Right lobe of liver (tissue), 4 donors: ENCODE results near the gene DYNC2H1.

Source experiments
- POLR2A ChIP-seq: fragments of 450-650 bp; IDR thresholded peaks from one replicate; pipeline ENCODE4 v1.6.1; 2017; ENCODE audit warnings: antibody characterized with exemption, mild to moderate bottlenecking
- TF ChIP-seq, protein P1 (sequence below), 4 donors: fragments of 200-600 bp in 3 of 4; fragments of 450-650 bp in 1 of 4; IDR thresholded peaks; one replicate each; pipeline versions ENCODE4 v1.5.1 to v1.8.0; 2016 to 2022; ENCODE audit warnings: antibody characterized with exemption in 4 of 4, mild to moderate bottlenecking in 2 of 4
- donor health status: DM: no; HTN: no; CAD: no.
- donor health status: DM: no; HTN: no; CAD: no.
- donor health status: DM: no; HTN: yes; CAD: no.

- TF ChIP-seq, protein P1, sequence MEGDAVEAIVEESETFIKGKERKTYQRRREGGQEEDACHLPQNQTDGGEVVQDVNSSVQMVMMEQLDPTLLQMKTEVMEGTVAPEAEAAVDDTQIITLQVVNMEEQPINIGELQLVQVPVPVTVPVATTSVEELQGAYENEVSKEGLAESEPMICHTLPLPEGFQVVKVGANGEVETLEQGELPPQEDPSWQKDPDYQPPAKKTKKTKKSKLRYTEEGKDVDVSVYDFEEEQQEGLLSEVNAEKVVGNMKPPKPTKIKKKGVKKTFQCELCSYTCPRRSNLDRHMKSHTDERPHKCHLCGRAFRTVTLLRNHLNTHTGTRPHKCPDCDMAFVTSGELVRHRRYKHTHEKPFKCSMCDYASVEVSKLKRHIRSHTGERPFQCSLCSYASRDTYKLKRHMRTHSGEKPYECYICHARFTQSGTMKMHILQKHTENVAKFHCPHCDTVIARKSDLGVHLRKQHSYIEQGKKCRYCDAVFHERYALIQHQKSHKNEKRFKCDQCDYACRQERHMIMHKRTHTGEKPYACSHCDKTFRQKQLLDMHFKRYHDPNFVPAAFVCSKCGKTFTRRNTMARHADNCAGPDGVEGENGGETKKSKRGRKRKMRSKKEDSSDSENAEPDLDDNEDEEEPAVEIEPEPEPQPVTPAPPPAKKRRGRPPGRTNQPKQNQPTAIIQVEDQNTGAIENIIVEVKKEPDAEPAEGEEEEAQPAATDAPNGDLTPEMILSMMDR (IDR thresholded peaks at IDR 0.05): no peak
- TF ChIP-seq POLR2A: no peak
Observed at GRCh38 chr11:103338621-103339484, 229.6 kb downstream of the DYNC2H1 start.
